ENCODE results near the gene CDH4.
A peak's percentile ranks its signal among the peaks of the same experiment; 100 is the strongest.

Gene CDH4

GRCh38 chr20:61879694-61880093 lies 627.6 kb downstream of the CDH4 start:
- no peak for DNase-seq

GRCh38 chr20:61880706-61881105 lies 628.6 kb downstream of the CDH4 start:
- DNase-seq, result no peak

- DNase-seq, result no peak
Observed at GRCh38 chr20:61881416-61881815, 629.4 kb downstream of the CDH4 start.

- no peak for DNase-seq
Observed at GRCh38 chr20:61881861-61882260, 629.8 kb downstream of the CDH4 start.

GRCh38 chr20:61882716-61883615 lies 630.9 kb downstream of the CDH4 start:
- DNase-seq, result no peak

- no peak for DNase-seq
Observed at GRCh38 chr20:61883857-61884393, 631.9 kb downstream of the CDH4 start.

- DNase-seq, result no peak
Observed at GRCh38 chr20:61884571-61885389, 632.7 kb downstream of the CDH4 start.

GRCh38 chr20:61885759-61886715 lies 634.0 kb downstream of the CDH4 start:
- DNase-seq, result no peak

- DNase-seq, result peak; percentile 16
Observed at GRCh38 chr20:61886721-61887595, 634.9 kb downstream of the CDH4 start.

GRCh38 chr20:61887596-61888093 lies 635.6 kb downstream of the CDH4 start:
- no peak for DNase-seq

- no peak for DNase-seq
Observed at GRCh38 chr20:61888101-61888865, 636.2 kb downstream of the CDH4 start.

- no peak for DNase-seq
Observed at GRCh38 chr20:61889659-61890058, 637.6 kb downstream of the CDH4 start.

- no peak for DNase-seq
Observed at GRCh38 chr20:61890210-61890609, 638.1 kb downstream of the CDH4 start.

- no peak for DNase-seq
Observed at GRCh38 chr20:61891476-61891875, 639.4 kb downstream of the CDH4 start.

- DNase-seq, result no peak
Observed at GRCh38 chr20:61891916-61892649, 640.0 kb downstream of the CDH4 start.

- DNase-seq, result no peak
Observed at GRCh38 chr20:61895016-61895415, 643.0 kb downstream of the CDH4 start.

- DNase-seq, result no peak
Observed at GRCh38 chr20:61895686-61896057, 643.6 kb downstream of the CDH4 start.

- peak; percentile 10 for DNase-seq
Observed at GRCh38 chr20:61896058-61896961, 644.2 kb downstream of the CDH4 start.
